ENCODE data around the gene DDI1.

DDI1 gene

GRCh38 chr11:104078245-104078644, 41.8 kb downstream of the DDI1 start:
- no peak for DNase-seq (ENCODE audit: low read depth in 3 of 3)

- no peak for DNase-seq (ENCODE audit: low read depth in 3 of 3)
Observed at GRCh38 chr11:104078995-104079394, 42.6 kb downstream of the DDI1 start.

DNA sequence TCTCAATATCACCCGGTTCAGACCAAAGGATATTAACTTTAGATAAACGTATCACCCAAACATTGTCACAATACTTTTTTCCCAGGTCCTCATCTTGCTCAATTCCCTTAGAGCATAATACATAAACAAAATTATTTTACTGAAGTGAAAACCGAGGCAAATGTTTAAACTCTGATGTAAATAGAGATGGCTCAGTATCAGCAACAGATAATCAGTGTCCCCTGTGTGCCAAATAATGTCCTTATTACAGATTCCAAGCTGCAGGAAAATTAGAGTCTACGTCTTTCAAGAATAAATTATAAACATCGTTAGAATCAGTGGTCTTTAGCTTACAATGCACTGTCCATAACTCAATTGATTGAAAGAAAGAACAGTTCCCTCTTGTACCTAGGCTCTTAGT, 50.2 kb downstream of the DDI1 start:
- no peak for DNase-seq (ENCODE audit: low read depth in 3 of 3)

Measured in stimulated activated CD4-positive, alpha-beta T cell treated with anti-CD3 and anti-CD28 coated beads, TNF-alpha, amount 100 ng/mL, for 24 hours (primary cell).